Stomach smooth muscle (tissue), 2 donors: Measurements from ENCODE around the gene PSMD3.

Experiments
- H3K27ac ChIP-seq: one replicate; pipeline ENCODE4 v1.7.0; 2013; ENCODE audit warnings: mild to moderate bottlenecking, low read length, inconsistent platforms
- H3K27me3 ChIP-seq, 2 donors: one replicate each; pipeline ENCODE4 v1.7.0; 2013; ENCODE audit warnings: low read length in 2 of 2; ENCODE audit not compliant: insufficient read depth in 2 of 2, control insufficient read depth in 1 of 2
- H3K36me3 ChIP-seq, 2 donors: one replicate each; pipeline ENCODE4 v1.7.0; 2013; ENCODE audit warnings: low read length in 2 of 2; ENCODE audit not compliant: control insufficient read depth in 2 of 2, insufficient read depth in 2 of 2
- H3K4me1 ChIP-seq: one replicate; pipeline ENCODE4 v1.7.0; 2013; ENCODE audit warnings: low read length; ENCODE audit not compliant: control insufficient read depth, insufficient read depth
- H3K4me3 ChIP-seq, 2 donors: one replicate each; pipeline ENCODE4 v1.7.0; 2013; ENCODE audit warnings: low read length in 2 of 2
- H3K9ac ChIP-seq, 2 donors: one replicate each; pipeline ENCODE4 v1.7.0; 2013; ENCODE audit warnings: low read length in 2 of 2, mild to moderate bottlenecking in 1 of 2
- H3K9me3 ChIP-seq, 2 donors: one replicate each; pipeline ENCODE4 v1.7.0; 2013; ENCODE audit warnings: low read length in 2 of 2; ENCODE audit not compliant: control insufficient read depth in 2 of 2
- donor health status: healthy.
- donor health status: Pancreatic carcinoma.

Gene PSMD3

DNA sequence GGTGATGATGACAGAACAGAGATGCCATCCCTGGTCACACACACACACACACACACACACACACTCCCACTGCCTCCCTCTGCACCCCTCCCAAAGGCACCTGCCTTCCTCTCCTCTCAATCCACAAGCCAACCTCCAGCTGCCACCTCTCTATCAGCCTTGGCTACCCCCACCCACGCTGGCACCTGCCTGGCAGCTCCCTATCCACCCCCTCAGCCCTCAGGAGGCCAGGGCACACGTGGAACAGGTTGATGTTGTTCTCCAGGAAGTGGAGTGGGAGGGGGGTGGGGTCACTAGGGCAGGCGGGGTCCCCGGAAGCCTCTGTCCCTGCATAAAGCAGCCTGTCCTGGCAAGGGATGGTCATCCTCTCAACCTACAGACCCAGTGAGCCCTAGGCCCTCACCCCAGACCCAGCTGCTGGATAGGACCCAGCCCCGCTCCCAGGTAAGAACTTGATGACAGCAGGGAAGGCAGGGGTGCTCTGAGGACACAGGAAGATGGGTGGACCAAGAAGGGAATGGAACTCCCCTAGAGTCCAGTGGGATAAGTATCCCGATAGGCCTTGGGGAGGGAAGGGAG is 17.9 kb upstream of the PSMD3 start, which contains the start of gene GSDMA:
Gene GSDMA, plus strand, starts transcription at position 363 of the 579 bp plus-strand sequence. CDS start 2,684 bp downstream, outside the sequence.
- no peaks in the 10 kb centered on the region for H3K36me3 ChIP-seq
- H3K27me3 ChIP-seq, result peaks cover 2 to 3% of the 10 kb centered on the region in 2 donors
- H3K9me3 ChIP-seq, result no peaks in the 10 kb centered on the region
- H3K9ac ChIP-seq, result no peak within 1 kb of the TSS
- H3K4me1 ChIP-seq, result no peaks in the 10 kb centered on the region
- H3K27ac ChIP-seq, result no peak within 1 kb of the TSS
- H3K4me3 ChIP-seq, result no peak within 1 kb of the TSS

DNA sequence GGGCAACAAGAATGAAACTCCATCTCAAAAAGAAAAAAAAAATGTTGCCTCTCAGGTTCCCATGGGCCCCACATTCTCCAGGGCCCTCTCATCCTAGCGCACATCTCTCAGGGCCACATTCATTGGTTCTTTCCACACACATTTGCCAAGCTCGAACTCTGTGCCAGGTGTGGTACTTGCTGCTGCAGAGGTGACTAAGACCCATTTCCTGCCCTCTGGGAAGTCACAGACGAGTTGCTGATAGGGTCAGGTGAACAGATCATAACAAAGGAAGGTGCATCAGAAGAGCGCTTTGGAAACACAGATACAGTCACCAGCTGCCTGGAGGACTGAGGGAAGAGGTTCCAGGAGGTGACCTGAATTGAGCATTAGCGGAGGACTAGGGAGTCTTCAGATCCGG is 16.8 kb upstream of the PSMD3 start:
- Histone ChIP-seq H3K9ac (no peak overlapping the region), H3K27me3 (peaks cover 2 to 3% of the 10 kb centered on the region in 2 donors), H3K36me3 (no peaks in the 10 kb centered on the region), H3K4me3 (no peak overlapping the region), H3K9me3 (no peaks in the 10 kb centered on the region), H3K4me1 (no peaks in the 10 kb centered on the region), H3K27ac (no peak overlapping the region)

DNA sequence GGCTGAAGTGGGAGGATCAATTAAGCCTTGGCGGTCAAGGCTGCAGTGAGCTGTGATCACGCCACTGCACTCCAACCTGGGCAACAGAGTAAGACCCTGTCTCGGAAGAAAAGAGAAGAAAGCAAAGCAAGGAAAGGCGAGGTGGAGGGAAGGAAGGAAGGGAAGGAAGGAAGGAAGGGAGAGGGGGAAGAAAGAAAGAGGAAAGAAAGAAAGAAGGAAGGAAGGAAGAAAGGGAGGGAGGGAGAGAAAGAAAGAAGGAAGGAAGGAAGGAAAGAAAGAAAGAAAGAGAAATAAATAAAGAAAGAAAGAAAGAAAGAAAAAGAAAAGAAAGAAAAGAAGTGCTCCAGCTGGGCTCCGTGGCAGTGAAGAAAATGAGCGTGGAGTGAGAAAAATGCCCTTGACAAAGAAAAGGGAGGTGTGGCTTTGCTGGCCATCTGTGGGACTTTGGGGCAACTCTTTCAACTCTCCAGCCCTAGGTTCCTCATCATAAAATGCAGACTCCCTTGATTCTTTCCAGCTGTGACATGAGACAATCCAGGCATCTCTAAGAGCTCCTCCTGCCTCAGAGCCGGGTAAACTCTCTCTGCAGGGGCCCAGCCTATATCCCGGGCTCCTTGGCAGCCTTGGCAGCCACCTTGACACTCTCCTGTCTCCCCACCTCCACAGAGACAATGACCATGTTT is 15.4 kb upstream of the PSMD3 start:
- Histone ChIP-seq H3K4me3 (no peak overlapping the region), H3K36me3 (no peaks in the 10 kb centered on the region), H3K27ac (no peak overlapping the region), H3K9ac (no peak overlapping the region), H3K27me3 (peaks cover 2 to 3% of the 10 kb centered on the region in 2 donors), H3K9me3 (no peaks in the 10 kb centered on the region), H3K4me1 (no peaks in the 10 kb centered on the region)

DNA sequence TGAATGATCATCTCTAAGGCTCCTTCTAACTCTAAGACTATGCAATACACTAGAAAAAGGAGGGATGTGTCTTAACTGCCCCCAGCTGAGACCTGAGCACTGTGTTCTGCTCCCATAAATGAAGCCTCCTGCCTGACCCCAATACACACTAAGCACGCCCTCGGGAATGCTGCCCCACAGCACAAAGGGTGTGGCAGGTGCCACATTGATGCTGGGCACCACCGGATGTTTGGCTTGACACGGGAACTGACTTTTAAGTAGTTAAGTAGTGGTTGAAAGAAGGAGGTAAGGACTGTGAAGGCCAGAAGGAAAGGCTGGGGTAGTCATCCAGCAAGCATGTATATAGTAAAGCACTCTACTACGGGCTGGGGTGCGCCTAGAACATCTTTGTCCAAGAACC is 13.8 kb upstream of the PSMD3 start:
- H3K9ac ChIP-seq, result no peak overlapping the region
- no peaks in the 10 kb centered on the region for H3K4me1 ChIP-seq
- no peak overlapping the region for H3K4me3 ChIP-seq
- H3K27me3 ChIP-seq, result peaks cover 2 to 6% of the 10 kb centered on the region in 2 donors
- H3K36me3 ChIP-seq, result no peaks in the 10 kb centered on the region
- no peaks in the 10 kb centered on the region for H3K9me3 ChIP-seq
- H3K27ac ChIP-seq, result no peak overlapping the region

DNA sequence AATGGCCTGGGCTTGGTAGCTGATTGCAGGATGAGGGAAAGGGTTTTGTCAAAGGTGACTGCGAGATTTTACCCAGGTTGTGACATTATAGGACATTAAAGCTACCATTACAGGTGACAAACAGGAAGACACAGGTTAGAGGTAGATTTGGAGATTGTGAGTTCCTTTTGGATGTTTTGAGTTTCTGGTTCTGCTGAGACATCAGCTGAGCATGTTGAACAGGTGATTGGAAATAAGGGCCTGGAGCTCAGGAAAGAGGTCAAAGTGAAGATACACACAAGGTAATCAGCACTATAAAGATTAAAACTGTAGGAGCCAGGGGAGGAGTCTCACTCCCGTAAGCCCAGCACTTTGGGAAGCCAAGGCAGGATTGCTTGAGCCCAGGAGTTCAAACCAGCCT is 11.8 kb upstream of the PSMD3 start:
- H3K27ac ChIP-seq, result no peak overlapping the region
- H3K27me3 ChIP-seq, result peaks cover 2 to 5% of the 10 kb centered on the region in 2 donors
- no peak overlapping the region for H3K4me3 ChIP-seq
- H3K36me3 ChIP-seq, result no peaks in the 10 kb centered on the region
- H3K9ac ChIP-seq, result no peak overlapping the region
- H3K9me3 ChIP-seq, result no peaks in the 10 kb centered on the region
- no peaks in the 10 kb centered on the region for H3K4me1 ChIP-seq

DNA sequence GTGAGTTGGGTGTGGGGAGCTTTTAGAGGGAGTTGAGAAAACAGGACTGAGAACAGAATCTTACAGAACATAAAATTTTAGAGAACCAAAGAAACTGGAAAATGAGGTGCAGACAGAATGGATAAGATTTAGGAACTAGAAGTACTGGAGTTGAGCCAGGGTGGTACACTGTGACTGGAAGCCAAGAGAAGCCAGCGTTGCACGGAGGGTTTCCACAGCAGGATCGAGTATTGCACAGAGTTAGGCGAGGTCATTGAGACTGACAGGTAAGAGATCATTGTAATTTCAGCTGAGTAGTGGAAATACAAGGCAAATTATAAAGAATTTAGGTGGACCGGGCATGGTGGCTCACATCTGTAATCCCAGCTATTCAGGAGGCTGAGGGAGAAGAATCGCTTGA is 11.2 kb upstream of the PSMD3 start:
- Histone ChIP-seq H3K9ac (no peak overlapping the region), H3K36me3 (no peaks in the 10 kb centered on the region), H3K27ac (no peak overlapping the region), H3K27me3 (peaks cover 2 to 4% of the 10 kb centered on the region in 2 donors), H3K4me3 (no peak overlapping the region), H3K4me1 (no peaks in the 10 kb centered on the region), H3K9me3 (no peaks in the 10 kb centered on the region)

DNA sequence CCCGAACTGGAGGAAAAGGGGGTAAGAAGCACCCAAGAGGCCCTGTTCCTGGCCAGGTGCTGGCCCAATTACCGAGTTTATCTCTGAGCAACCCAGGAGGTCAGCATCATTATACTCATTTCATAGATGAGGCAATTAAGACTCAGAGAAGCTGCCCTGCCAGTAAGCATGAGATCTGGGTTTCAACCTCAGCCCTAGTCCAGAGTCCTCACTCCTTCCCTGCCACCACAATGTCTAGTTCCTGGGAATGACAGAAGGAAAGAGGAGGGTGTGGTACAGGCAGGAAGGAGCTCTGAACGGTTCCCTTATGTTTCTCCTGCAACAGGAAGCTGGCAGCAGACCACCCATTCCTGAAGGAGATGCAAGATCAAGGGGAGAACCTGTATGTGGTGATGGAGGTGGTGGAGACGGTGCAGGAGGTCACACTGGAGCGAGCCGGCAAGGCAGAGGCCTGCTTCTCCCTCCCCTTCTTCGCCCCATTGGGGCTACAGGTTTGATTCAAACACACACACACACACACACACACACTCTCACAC is 10.4 kb upstream of the PSMD3 start:
- no peaks in the 10 kb centered on the region for H3K9me3 ChIP-seq
- H3K4me3 ChIP-seq, result no peak overlapping the region
- H3K4me1 ChIP-seq, result no peaks in the 10 kb centered on the region
- peaks cover 2 to 6% of the 10 kb centered on the region in 2 donors for H3K27me3 ChIP-seq
- H3K9ac ChIP-seq, result no peak overlapping the region
- no peak overlapping the region for H3K27ac ChIP-seq
- no peaks in the 10 kb centered on the region for H3K36me3 ChIP-seq

DNA sequence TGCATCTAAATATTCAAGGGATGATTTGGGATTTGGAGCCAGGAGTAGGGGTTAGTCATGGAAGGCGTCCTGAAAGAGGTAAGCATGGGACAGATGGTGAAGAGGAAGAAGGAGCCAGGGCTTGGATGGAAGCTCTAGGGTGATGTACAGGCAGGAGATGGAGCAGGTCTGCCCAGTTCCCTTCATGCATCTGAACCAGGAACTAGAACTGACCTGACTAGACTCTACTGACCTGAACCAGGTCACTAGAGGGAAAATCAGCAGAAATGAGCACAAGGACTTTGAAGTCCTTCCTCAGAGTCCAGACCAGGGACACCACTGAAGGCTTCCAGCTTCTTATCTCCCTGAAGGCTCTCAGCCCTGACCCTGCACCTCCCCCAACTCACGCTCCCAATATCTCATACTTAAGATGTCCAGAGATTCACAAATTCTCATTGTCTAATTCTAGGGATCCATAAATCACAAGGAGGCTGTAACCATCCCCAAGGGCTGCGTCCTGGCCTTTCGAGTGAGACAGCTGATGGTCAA is 9.5 kb upstream of the PSMD3 start:
- Histone ChIP-seq H3K9me3 (no peaks in the 10 kb centered on the region), H3K27ac (no peak overlapping the region), H3K9ac (no peak overlapping the region), H3K4me3 (no peak overlapping the region), H3K4me1 (no peaks in the 10 kb centered on the region), H3K36me3 (no peaks in the 10 kb centered on the region), H3K27me3 (peaks cover 2 to 6% of the 10 kb centered on the region in 2 donors)

DNA sequence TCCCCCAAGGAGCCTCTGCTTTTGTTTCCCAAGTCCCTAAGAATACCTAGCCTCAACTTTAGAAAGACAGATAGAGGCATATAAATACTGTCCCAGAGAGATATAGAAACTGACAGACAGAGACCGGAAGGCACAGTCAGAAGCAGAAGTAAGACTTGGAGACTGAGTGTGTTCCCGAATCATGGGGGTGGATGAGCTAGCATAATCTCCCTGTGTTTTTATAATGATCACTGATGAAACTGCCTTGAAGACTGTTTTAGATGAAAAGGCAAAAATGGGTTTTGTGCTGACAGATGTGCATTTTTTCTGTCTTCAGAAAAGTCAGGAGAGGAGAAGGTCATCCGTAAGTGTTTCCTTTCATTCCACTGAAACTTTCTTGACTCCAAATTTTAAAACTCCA is 8.3 kb upstream of the PSMD3 start:
- no peaks in the 10 kb centered on the region for H3K9me3 ChIP-seq
- no peaks in the 10 kb centered on the region for H3K4me1 ChIP-seq
- no peaks in the 10 kb centered on the region for H3K36me3 ChIP-seq
- H3K9ac ChIP-seq, result no peak overlapping the region
- H3K4me3 ChIP-seq, result no peak overlapping the region
- H3K27me3 ChIP-seq, result peaks cover 6 to 10% of the 10 kb centered on the region in 2 donors
- no peak overlapping the region for H3K27ac ChIP-seq

DNA sequence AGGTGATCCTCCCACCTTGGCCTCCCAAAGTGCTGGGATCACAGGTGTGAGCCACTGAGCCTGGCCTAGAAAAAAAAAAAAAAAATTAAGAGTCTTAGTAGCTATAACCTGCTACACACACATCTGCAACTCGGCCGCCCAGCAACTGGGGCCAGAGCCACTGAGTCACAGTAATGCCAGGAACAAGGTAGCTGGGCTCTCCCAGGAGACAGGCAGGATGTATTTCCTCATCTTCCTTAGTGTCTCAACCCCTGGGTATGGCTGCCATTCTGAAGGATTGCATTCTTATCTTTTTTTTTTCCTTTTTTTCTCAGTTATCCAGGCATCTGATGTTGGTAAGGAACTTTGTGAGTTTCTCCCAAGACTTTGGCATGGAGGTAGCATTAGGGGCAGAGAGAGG is 7.1 kb upstream of the PSMD3 start:
- no peaks in the 10 kb centered on the region for H3K4me1 ChIP-seq
- no peaks in the 10 kb centered on the region for H3K9me3 ChIP-seq
- no peak overlapping the region for H3K9ac ChIP-seq
- no peaks in the 10 kb centered on the region for H3K36me3 ChIP-seq
- no peak overlapping the region for H3K27ac ChIP-seq
- H3K27me3 ChIP-seq, result peaks cover 6 to 10% of the 10 kb centered on the region in 2 donors
- H3K4me3 ChIP-seq, result no peak overlapping the region

DNA sequence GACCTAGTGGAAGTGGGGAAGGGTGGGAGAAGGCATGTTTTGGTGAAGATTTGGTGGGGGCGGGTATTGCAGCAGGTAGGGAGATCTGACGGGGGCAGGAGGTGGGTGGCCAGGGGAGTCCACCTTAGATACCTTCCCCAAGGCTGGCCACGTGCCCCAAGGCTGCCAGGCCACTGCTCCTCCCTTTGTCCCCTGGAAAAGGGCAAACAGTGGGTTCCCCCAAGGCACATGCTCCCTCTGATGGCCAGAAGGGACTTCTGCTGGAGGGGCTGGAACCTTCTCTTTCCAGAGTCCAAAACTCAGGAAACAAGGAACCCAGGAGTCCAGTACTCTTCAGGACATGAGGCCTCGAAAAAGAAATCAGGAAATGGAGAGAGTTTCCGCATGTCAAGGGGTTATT is 6.2 kb upstream of the PSMD3 start:
- H3K9me3 ChIP-seq, result no peaks in the 10 kb centered on the region
- peaks cover 6 to 10% of the 10 kb centered on the region in 2 donors for H3K27me3 ChIP-seq
- no peaks in the 10 kb centered on the region for H3K4me1 ChIP-seq
- no peaks in the 10 kb centered on the region for H3K36me3 ChIP-seq
- no peak overlapping the region for H3K27ac ChIP-seq
- H3K9ac ChIP-seq, result no peak overlapping the region
- no peak overlapping the region for H3K4me3 ChIP-seq
